Neuron (in vitro differentiated cells): ENCODE measurements around the gene KIF26B.

Source experiments
- H2AFZ ChIP-seq: one replicate; pipeline ENCODE4 v1.6.1; 2013; ENCODE audit warnings: low read depth, mild to moderate bottlenecking, inconsistent platforms, low read length, moderate library complexity
- H3K27me3 ChIP-seq: one replicate; pipeline ENCODE4 v1.6.1; 2013; ENCODE audit warnings: low read length; ENCODE audit not compliant: insufficient read depth
- H3K36me3 ChIP-seq: one replicate; pipeline ENCODE4 v1.6.1; 2013; ENCODE audit warnings: low read length; ENCODE audit not compliant: insufficient read depth
- H3K4me1 ChIP-seq: one replicate; pipeline ENCODE4 v1.6.1; 2013; ENCODE audit warnings: low read length; ENCODE audit not compliant: insufficient read depth
- H3K4me3 ChIP-seq: 2 replicates; pipeline ENCODE4 v1.5.1; 2013; ENCODE audit warnings: mild to moderate bottlenecking, low read length, moderate library complexity
- H3K9me3 ChIP-seq: one replicate; pipeline ENCODE4 v1.6.1; 2013; ENCODE audit warnings: low read length

Gene KIF26B

GRCh38 chr1:245604979-245605378 is 450.2 kb downstream of the KIF26B start:
- Histone ChIP-seq H2AFZ (no peak overlapping the region), H3K27me3 (no peaks in the 10 kb centered on the region), H3K4me1 (no peaks in the 10 kb centered on the region), H3K36me3 (no peaks in the 10 kb centered on the region), H3K9me3 (peaks cover 3% of the 10 kb centered on the region), H3K4me3 (no peak overlapping the region)

GRCh38 chr1:245605480-245606156 is 450.8 kb downstream of the KIF26B start:
- Histone ChIP-seq H2AFZ (no peak overlapping the region), H3K4me1 (no peaks in the 10 kb centered on the region), H3K27me3 (no peaks in the 10 kb centered on the region), H3K9me3 (peaks cover 3% of the 10 kb centered on the region), H3K4me3 (no peak overlapping the region), H3K36me3 (no peaks in the 10 kb centered on the region)

- Histone ChIP-seq H3K27me3 (no peaks in the 10 kb centered on the region), H3K36me3 (no peaks in the 10 kb centered on the region), H3K4me3 (no peak overlapping the region), H3K9me3 (peaks cover 3% of the 10 kb centered on the region), H3K4me1 (no peaks in the 10 kb centered on the region), H2AFZ (no peak overlapping the region)
These were observed 451.5 kb downstream of the KIF26B start for GRCh38 chr1:245606157-245606725.

- H2AFZ ChIP-seq = no peak overlapping the region
- H3K36me3 ChIP-seq = no peaks in the 10 kb centered on the region
- no peaks in the 10 kb centered on the region for H3K27me3 ChIP-seq
- no peak overlapping the region for H3K4me3 ChIP-seq
- no peaks in the 10 kb centered on the region for H3K9me3 ChIP-seq
- H3K4me1 ChIP-seq = no peaks in the 10 kb centered on the region
These were observed 453.5 kb downstream of the KIF26B start for GRCh38 chr1:245608271-245608670.

GRCh38 chr1:245609354-245610150 is 454.8 kb downstream of the KIF26B start:
- Histone ChIP-seq H3K36me3 (peaks cover under 1% of the 10 kb centered on the region), H3K4me3 (no peak overlapping the region), H3K27me3 (no peaks in the 10 kb centered on the region), H3K9me3 (no peaks in the 10 kb centered on the region), H2AFZ (no peak overlapping the region), H3K4me1 (no peaks in the 10 kb centered on the region)

- H3K4me1 ChIP-seq = peaks cover 4% of the 10 kb centered on the region
- no peak overlapping the region for H3K4me3 ChIP-seq
- no peaks in the 10 kb centered on the region for H3K27me3 ChIP-seq
- peaks cover 2% of the 10 kb centered on the region for H3K36me3 ChIP-seq
- no peak overlapping the region for H2AFZ ChIP-seq
- H3K9me3 ChIP-seq = no peaks in the 10 kb centered on the region
These were observed 456.5 kb downstream of the KIF26B start for GRCh38 chr1:245611251-245611650.

- Histone ChIP-seq H3K27me3 (no peaks in the 10 kb centered on the region), H3K36me3 (peaks cover 2% of the 10 kb centered on the region), H3K4me3 (no peak overlapping the region), H2AFZ (no peak overlapping the region), H3K9me3 (no peaks in the 10 kb centered on the region), H3K4me1 (peaks cover 4% of the 10 kb centered on the region)
These were observed 459.7 kb downstream of the KIF26B start for GRCh38 chr1:245614476-245614875.

- Histone ChIP-seq H3K4me1 (peaks cover 4% of the 10 kb centered on the region), H3K36me3 (peaks cover 2% of the 10 kb centered on the region), H3K27me3 (no peaks in the 10 kb centered on the region), H3K9me3 (no peaks in the 10 kb centered on the region), H3K4me3 (no peak overlapping the region), H2AFZ (no peak overlapping the region)
These were observed 460.2 kb downstream of the KIF26B start for GRCh38 chr1:245615001-245615400.

- no peaks in the 10 kb centered on the region for H3K4me1 ChIP-seq
- no peaks in the 10 kb centered on the region for H3K27me3 ChIP-seq
- H3K36me3 ChIP-seq = no peaks in the 10 kb centered on the region
- no peak overlapping the region for H3K4me3 ChIP-seq
- H2AFZ ChIP-seq = no peak overlapping the region
- no peaks in the 10 kb centered on the region for H3K9me3 ChIP-seq
These were observed 466.8 kb downstream of the KIF26B start for GRCh38 chr1:245621589-245621988.

GRCh38 chr1:245622332-245623014 is 467.7 kb downstream of the KIF26B start:
- H3K9me3 ChIP-seq = no peaks in the 10 kb centered on the region
- no peak overlapping the region for H3K4me3 ChIP-seq
- no peak overlapping the region for H2AFZ ChIP-seq
- H3K36me3 ChIP-seq = no peaks in the 10 kb centered on the region
- no peaks in the 10 kb centered on the region for H3K4me1 ChIP-seq
- H3K27me3 ChIP-seq = no peaks in the 10 kb centered on the region

GRCh38 chr1:245641384-245641783 is 486.6 kb downstream of the KIF26B start:
- Histone ChIP-seq H3K27me3 (no peaks in the 10 kb centered on the region), H3K4me3 (no peak overlapping the region), H3K36me3 (no peaks in the 10 kb centered on the region), H2AFZ (no peak overlapping the region), H3K4me1 (no peaks in the 10 kb centered on the region), H3K9me3 (peaks cover 5% of the 10 kb centered on the region)

GRCh38 chr1:245645406-245645805 is 490.6 kb downstream of the KIF26B start:
- Histone ChIP-seq H3K4me1 (no peaks in the 10 kb centered on the region), H3K27me3 (no peaks in the 10 kb centered on the region), H3K36me3 (no peaks in the 10 kb centered on the region), H3K9me3 (peaks cover 10% of the 10 kb centered on the region), H3K4me3 (no peak overlapping the region), H2AFZ (no peak overlapping the region)

- Histone ChIP-seq H2AFZ (no peak overlapping the region), H3K9me3 (peaks cover 10% of the 10 kb centered on the region), H3K27me3 (no peaks in the 10 kb centered on the region), H3K4me1 (no peaks in the 10 kb centered on the region), H3K36me3 (no peaks in the 10 kb centered on the region), H3K4me3 (no peak overlapping the region)
These were observed 491.1 kb downstream of the KIF26B start for GRCh38 chr1:245645894-245646293.
